GM12872 (cell line): ENCODE data around the gene MT1A.

Experiments
- CTCF ChIP-seq: IDR thresholded peaks from 3 replicates; pipeline ENCODE4 v1.5.1; 2011; ENCODE audit warnings: low read depth, mild to moderate bottlenecking, low read length, moderate library complexity; ENCODE audit not compliant: insufficient read depth

The MT1A gene

GRCh38 chr16:56679078-56679730 is 40.7 kb downstream of the MT1A start:
- TF ChIP-seq CTCF, result no peak

GRCh38 chr16:56679818-56680217 is 41.4 kb downstream of the MT1A start:
- no peak for TF ChIP-seq CTCF

GRCh38 chr16:56681939-56682702 is 43.7 kb downstream of the MT1A start, which contains the start of gene MT1X:
Gene MT1X (plus strand): TSS chr16:56682470. CDS start chr16:56682541, 71 bp downstream.
- TF ChIP-seq CTCF, result no peak

GRCh38 chr16:56682703-56683397 is 44.4 kb downstream of the MT1A start:
- no peak for TF ChIP-seq CTCF

GRCh38 chr16:56683424-56684172 is 45.1 kb downstream of the MT1A start:
- no peak for TF ChIP-seq CTCF

GRCh38 chr16:56684256-56684925 is 45.9 kb downstream of the MT1A start:
- no peak for TF ChIP-seq CTCF
